Measurements from ENCODE around the gene DDIT3.

- no peak for TF ChIP-seq CTCF (IDR thresholded peaks at IDR 0.05)
- TF ChIP-seq ZFX (IDR thresholded peaks at IDR 0.05; ENCODE audit: borderline replicate concordance) = no peak
Measured at GRCh38 chr12:57489157-57489641, 31.1 kb downstream of the DDIT3 start.

Measured in 22Rv1 (cell line).